Heart left ventricle (tissue), 16 donors: Measurements from ENCODE around the gene PSMD14. TPM values are rescaled to one million over a fixed set of nuclear protein-coding genes. Genes with fewer than 3 reads are reported as not detected.
A peak's percentile ranks its signal among the peaks of the same experiment; 100 is the strongest.

Experiments
- ATAC-seq, 4 donors: fragments of 200-7000 bp; cut with Tn5 transposase; one replicate each; pipeline ENCODE4 v1.9.1; 2020 to 2022; ENCODE audit warnings: moderate library complexity in 4 of 4, mild to moderate bottlenecking in 3 of 4, moderate number of reproducible peaks in 1 of 4
- DNase-seq, 5 donors: peaks; one replicate each; pipeline ENCODE4 v3.0.0-alpha.2; 2020
- H3K27ac ChIP-seq, 12 donors: fragments of 200-600 bp; sonication (generic) in 4 of 12; one replicate each; pipeline versions ENCODE4 v1.5.0 to v1.8.0; 2016 to 2022; ENCODE audit warnings: mild to moderate bottlenecking in 2 of 12
- H3K27me3 ChIP-seq, 9 donors: fragments of 200-600 bp; sonication (generic) in 2 of 9; one replicate each; pipeline versions ENCODE4 v1.5.1 to v1.8.0; 2016 to 2022; ENCODE audit warnings: mild to moderate bottlenecking in 3 of 9
- H3K36me3 ChIP-seq, 9 donors: fragments of 200-600 bp; sonication (generic) in 2 of 9; one replicate each; pipeline versions ENCODE4 v1.5.0 to v1.8.0; 2018 to 2022; ENCODE audit warnings: mild to moderate bottlenecking in 2 of 9
- H3K4me1 ChIP-seq, 12 donors: fragments of 200-600 bp; sonication (generic) in 4 of 12; one replicate each; pipeline versions ENCODE4 v1.5.0 to v1.8.0; 2016 to 2022; ENCODE audit warnings: mild to moderate bottlenecking in 3 of 12
- H3K4me3 ChIP-seq, 12 donors: fragments of 200-600 bp; sonication (generic) in 4 of 12; one replicate each; pipeline versions ENCODE4 v1.5.0 to v1.8.0; 2017 to 2022; ENCODE audit warnings: mild to moderate bottlenecking in 9 of 12, moderate library complexity in 4 of 12
- H3K9me3 ChIP-seq, 12 donors: fragments of 200-600 bp; sonication (generic) in 4 of 12; one replicate each; pipeline versions ENCODE4 v1.5.0 to v1.8.0; 2016 to 2022; ENCODE audit warnings: mild to moderate bottlenecking in 1 of 12
- CTCF ChIP-seq, 12 donors: fragments of 200-600 bp; sonication (generic) in 4 of 12; IDR thresholded peaks; one replicate each; pipeline versions ENCODE4 v1.5.0 to v1.8.0; 2018 to 2022; ENCODE audit warnings: antibody characterized with exemption in 12 of 12, mild to moderate bottlenecking in 5 of 12
- POLR2A ChIP-seq, 2 donors: fragments of 450-650 bp; IDR thresholded peaks; one replicate each; pipeline ENCODE4 v1.6.1; 2017; ENCODE audit warnings: antibody characterized with exemption in 2 of 2, mild to moderate bottlenecking in 2 of 2, moderate library complexity in 2 of 2
- WGBS, 4 donors: extraction: QIAGEN DNeasy Blood & Tissue Kit in 2 of 4; methylation state at CpG; one replicate each; pipeline versions ENCODE4 v1.1.5 to v1.1.7; 2013 to 2018; 5-methylcytosine and 5-hydroxymethylcytosine counted together
- intact Hi-C, 10 donors: fragments of 100-400 bp; cut with DNase I; formaldehyde crosslinking; loops; one replicate each; pipeline versions ENCODE4 v1.11.1 to v1.14.2; 2022
- polyA plus RNA-seq, 2 donors: library from polyadenylated mRNA; stranded (reverse); fragments of 200-250 nt; gene quantifications; one replicate each; pipeline ENCODE4 v1.2.3, GENCODE V29; 2013
- total RNA-seq, 9 donors: library from RNA; depleted of rRNA in 2 of 9; stranded (reverse); fragments of >200 nt in 2 of 9; fragmentation: NEBNext Ultra II Directional in 3 of 9; extraction: Animal tissue kit (Norgen Biotek cat#: 25700) in 3 of 9; gene quantifications; one replicate each; pipeline versions ENCODE4 v1.1.0 to v1.2.4, GENCODE V29; 2016 to 2023
- donor health status: ischemic (EF 13 %, LVEDD 7.1; RV severe dilation, severe dysfunction).
- donor health status: healthy with polysubstance abuse.
- donor health status: DM: no; HTN: yes; CAD: no.
- donor health status: DM: no; HTN: no; CAD: no.
- donor health status: ischemic (EF 25% LVEDD 6.9; RV normal size, moderate dysfunction).
- donor health status: ischemic (EF 25% LVEDD 5.7; RV mildly dilated, moderate dysfunction).
- donor health status: healthy.
- donor health status: DM: yes; HTN: yes; CAD: no.
- donor health status: ischemic (EF 35%, LVEDD 5.7; RV mildly dilated, moderate dysfunction).
- donor health status: nonischemic (EF 11% LVEDD 7.7; RV severe dilation, severe dysfunction).
- donor health status: DM: yes; HTN: yes; CAD: no.
- donor health status: PGD.
- donor health status: ischemic (EF 29% LVEDD 5.4; RV normal size, mild dysfunction).
- donor health status: nonischemic (EF 23%, LVEDD 6.1; RV moderate dilation, normal function).

The PSMD14 gene
- total and polyA plus RNA-seq, 11 donors, result 22.9 to 87.7 (median 46.1) TPM

DNA sequence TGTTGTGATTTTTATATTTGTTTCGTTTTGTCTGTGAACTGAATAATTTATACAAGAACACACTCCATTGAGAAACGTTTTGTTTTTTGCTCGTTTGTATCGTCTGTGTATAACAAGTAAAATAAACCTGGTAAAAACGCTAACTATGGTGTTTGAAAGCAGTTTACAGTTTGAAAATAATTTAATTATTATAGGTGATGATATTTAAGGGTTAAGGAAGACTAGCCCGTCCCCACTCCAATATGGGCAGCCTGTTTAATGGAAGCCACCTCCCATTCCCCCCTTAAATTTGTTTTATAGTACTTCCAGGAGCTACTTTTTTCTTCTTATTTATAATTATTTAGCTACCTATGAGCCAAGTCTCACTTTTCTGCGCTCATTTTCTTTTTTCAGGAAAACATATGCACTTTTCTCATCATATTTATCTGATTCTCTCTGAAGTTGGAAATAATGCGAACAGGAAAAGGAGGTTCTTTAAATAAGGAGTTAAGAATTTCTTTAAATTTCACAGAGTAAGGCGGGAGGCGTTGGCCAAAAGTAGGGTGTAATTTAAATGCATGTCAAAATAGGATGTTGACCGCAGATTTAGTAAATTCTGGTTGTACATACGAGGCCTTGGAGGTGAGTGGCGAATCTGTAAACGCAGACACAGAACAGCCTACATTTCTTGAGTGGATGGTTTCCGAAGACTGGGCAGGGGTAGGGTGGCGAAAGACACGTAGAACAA is 117.7 kb downstream of the PSMD14 start:
- peaks cover 0 to 28% (median 8%) of the 10 kb centered on the region in 12 donors for H3K4me1 ChIP-seq
- intact Hi-C loops, result no loop called here
- ATAC-seq, result no peak
- H3K9me3 ChIP-seq, result no peaks in the 10 kb centered on the region
- H3K36me3 ChIP-seq, result no peaks in the 10 kb centered on the region
- no peak overlapping the region for H3K4me3 ChIP-seq
- no peak for DNase-seq
- WGBS, 4 donors, result 18 to 24% (median 20%) methylated on average over 17 of the region's 17 CpGs
- H3K27ac ChIP-seq, result no peak overlapping the region
- TF ChIP-seq POLR2A (IDR thresholded peaks at IDR 0.05), result no peak
- TF ChIP-seq CTCF (IDR thresholded peaks at IDR 0.05), result no peak
- peaks cover 61 to 99% (median 92%) of the 10 kb centered on the region in 9 donors for H3K27me3 ChIP-seq

DNA sequence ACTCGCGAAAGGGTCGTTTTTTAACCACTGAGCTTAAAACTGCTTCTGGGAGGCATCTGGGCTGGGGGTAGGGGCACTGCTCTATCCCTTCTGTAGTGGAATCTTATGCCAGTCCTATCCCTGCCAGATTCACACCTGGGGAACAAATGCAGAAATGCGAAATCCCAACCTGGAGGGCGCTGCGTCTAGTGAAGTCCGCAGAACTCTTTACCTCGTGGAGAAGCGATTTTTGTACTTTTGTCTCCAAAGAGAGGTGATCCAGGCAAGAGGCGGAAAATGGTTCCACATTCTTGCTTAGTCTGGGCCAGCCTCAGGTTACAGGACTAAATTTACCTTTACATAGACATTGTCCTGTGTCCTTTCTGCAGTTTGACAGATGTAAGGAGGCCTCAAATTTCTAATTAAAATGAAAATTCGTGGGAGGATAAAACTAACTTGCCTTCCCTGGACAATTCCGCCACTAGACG is 118.3 kb downstream of the PSMD14 start:
- TF ChIP-seq POLR2A (IDR thresholded peaks at IDR 0.05) (no peak), CTCF (IDR thresholded peaks at IDR 0.05) (peak in 7 of 12 donors; percentile 11 to 37 (median 26))
- Histone ChIP-seq H3K4me3 (peak overlapping the region in 2 of 12 donors; percentile 9 to 43), H3K4me1 (peaks cover 0 to 28% (median 8%) of the 10 kb centered on the region in 12 donors), H3K27me3 (peaks cover 60 to 99% (median 86%) of the 10 kb centered on the region in 9 donors), H3K27ac (no peak overlapping the region), H3K36me3 (no peaks in the 10 kb centered on the region), H3K9me3 (no peaks in the 10 kb centered on the region)
- intact Hi-C loops, result no loop called here
- ATAC-seq (no peak), DNase-seq (no peak)
- WGBS, 4 donors, result 9 to 15% (median 13%) methylated on average over 13 of the region's 13 CpGs

DNA sequence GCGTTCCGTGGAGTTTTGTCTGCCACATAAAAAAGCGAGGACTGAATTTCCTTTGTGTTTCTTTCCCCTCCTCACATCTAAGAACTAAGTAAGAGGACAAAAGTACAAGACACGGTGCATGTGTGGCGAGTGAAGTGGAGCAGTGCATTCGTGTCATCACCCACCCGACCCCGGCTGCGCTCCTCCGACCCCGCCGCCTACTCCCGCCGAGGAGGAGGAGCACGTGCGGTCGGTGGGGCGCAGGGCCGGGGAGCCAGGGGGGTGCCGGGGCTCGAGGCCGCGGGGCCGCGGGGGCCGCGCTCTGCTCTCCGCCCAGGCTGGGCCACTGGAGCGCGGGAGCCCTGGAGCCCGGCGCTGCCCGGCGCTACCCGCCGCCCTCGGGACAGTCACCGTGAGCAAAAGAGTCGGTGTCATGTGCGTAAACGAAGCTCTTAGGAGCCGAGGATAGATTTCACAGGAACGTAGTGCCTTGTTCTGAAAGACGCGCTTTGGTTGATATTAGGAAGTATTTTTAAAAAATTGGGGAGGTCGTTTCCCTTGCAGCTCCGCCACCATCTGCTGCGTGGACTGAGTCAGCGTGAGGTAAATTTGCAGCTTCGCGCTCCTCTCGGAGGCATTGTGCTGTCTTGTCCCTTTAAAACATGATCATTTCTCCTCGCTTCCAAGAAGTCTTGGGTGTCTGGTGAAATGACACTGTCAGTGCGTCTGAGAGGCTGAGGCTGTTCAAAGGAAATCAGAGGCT is 118.9 kb downstream of the PSMD14 start:
- peak in 1 of 4 donors; percentile 20 for ATAC-seq
- intact Hi-C loops, result no loop called here
- no peak for TF ChIP-seq CTCF (IDR thresholded peaks at IDR 0.05)
- TF ChIP-seq POLR2A (IDR thresholded peaks at IDR 0.05), result no peak

More for the DNA sequence above, 118.9 kb downstream of the PSMD14 start:
- no peak for DNase-seq
- 3 to 7% (median 4%) methylated on average over 31 to 54 of the region's 54 CpGs for WGBS, 4 donors
- Histone ChIP-seq H3K36me3 (no peaks in the 10 kb centered on the region), H3K4me1 (peaks cover 0 to 28% (median 8%) of the 10 kb centered on the region in 12 donors), H3K27me3 (peaks cover 58 to 99% (median 80%) of the 10 kb centered on the region in 9 donors), H3K4me3 (peak overlapping the region in 3 of 12 donors; percentile 2 to 43 (median 9)), H3K27ac (no peak overlapping the region), H3K9me3 (no peaks in the 10 kb centered on the region)
